Measurements from ENCODE around the gene C1orf167.

C1orf167 gene

DNA sequence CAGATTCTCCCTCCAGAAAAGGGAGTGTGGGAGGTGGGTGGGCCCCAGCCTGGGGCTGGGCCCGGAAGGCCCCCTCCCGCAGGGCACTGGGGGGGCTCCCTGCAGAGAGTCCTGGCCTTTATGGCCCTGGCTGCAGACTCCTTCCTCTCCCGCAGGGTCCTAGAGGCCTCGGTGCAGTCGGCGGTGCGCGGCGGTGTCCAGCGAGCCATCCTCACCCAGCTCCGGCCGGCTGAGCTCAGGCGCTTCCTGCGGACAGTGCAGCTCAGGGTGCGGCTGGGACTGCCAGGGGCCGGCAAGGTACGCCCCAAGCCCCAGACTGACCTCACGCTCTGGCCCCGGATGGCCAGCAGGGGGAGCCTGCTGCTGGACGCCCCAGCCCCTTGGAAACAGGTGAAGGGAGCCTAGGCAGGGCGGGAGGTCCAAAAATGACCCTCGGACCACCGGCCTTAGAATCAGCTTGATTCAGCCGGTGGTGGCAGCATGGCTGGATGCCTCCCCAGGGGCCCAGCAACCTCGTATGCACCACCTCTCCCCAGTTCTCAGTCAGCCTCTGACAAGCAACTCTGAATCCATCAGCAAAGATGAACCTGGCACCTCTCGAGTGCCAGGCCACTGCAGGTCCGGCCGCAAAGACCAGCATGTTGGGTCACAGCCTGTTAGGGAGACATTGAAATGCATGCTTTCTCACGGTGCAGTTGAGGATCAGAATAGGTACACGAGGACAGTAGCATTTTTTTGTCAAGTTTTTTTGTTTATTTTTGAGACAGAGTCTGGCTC is 23.2 kb downstream of the C1orf167 start:
- DNase-seq (ENCODE audit: low read depth in 4 of 4, low spot score in 1 of 4): no peak

DNA sequence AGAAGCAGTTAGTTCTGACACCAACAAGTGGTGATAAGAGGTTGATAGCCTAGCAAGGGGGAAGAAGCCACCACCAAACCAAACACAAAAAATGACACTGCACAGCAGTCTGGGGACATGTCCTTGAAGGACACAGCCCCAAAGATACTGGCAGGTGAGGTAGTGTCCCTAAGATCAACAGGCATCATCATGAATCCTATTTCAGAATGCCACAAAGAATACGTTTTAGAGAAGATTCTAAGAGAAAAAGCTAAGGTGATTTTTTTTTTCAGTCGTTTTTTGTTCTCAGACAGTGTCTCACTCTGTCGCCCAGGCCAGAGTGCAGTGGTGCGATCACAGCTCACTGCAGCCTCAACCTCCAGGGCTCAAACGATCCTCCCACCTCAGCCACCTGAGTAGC is 24.2 kb downstream of the C1orf167 start:
- no peak for DNase-seq (ENCODE audit: low read depth in 4 of 4, low spot score in 1 of 4)

DNA sequence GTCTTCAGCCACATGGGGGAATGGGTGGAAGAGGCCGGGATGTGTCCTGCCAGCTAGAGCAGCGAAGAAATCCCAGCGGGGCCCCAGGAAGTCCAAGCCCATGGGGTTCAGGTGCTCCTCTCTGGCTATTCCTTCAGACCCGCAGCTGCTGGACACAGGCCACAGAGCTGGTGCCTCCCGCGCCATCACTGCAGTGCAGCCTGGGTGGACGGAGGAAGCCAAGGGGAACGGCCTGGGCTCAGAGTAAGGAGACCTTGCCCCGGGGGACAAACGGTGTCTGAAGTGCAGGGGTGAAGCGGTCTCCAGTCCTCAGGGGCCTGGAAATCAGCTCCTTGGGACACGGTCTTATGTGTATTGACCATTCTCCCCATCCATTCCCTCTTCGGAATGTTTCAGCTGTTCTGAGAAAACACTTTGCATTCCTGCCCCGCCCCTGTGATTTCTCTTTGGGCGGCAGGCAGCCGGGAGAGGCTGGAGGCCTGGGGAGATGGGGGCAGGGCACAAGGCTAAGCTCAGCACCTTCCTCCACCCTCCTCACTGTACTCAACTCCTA is 25.3 kb downstream of the C1orf167 start:
- no peak for DNase-seq (ENCODE audit: low read depth in 4 of 4, low spot score in 1 of 4)

DNA sequence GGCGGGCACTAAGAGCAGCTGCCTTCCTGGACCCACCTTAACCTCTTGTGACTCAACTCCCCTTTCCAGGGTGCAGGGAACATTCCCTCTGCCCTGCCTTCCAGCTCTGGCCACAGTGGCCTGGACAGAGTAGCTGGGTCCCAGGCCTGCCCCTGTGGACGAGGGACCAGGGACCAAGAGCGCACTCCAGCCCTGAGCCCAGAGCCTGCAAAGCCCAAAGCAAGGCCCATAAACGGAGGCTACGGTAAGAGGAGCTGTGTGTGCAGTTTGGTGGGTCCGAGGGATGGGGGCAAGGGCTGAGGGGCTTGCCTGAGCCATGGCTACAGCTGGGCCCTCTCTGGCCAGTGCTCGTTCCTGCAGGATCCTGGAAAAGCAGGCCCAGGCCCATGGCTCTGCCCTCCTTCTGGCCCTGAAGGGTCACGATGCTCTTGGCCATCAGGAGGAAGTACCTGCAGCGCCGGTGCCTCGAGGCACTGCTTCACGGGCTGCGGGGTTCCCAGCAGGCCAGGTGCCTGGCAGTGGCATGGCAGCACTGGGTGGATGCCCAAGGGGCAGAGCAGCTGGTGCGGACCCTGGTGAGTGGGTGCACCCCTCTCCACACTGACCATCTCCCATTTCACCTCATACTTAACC is 25.9 kb downstream of the C1orf167 start:
- no peak for DNase-seq (ENCODE audit: low read depth in 4 of 4, low spot score in 1 of 4)

DNA sequence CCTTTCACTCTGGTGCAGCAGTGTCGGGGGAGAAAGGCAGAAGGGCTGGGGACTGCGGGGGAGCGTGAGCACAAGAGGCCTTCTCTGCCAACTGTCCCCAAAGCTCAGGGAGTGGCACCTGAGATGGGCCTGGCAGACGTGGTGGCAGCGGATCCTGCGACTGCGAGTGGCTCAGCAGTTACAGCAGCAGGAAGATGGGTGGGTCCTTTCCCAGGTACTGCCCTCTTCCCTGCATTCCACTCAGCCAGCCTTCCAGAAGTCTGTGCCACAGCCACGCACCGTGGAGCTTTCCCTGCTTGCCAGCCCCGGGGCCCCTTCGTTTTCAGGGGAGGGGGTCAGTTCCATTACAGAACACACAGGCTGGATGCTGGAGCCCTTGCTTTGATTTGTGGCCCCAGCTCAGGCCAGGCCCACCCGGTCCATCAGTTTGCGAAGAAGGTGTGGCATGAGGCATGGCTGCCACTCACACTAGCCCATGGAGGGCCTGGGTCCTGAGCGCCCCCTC is 26.6 kb downstream of the C1orf167 start:
- no peak for DNase-seq (ENCODE audit: low read depth in 4 of 4, low spot score in 1 of 4)

DNA sequence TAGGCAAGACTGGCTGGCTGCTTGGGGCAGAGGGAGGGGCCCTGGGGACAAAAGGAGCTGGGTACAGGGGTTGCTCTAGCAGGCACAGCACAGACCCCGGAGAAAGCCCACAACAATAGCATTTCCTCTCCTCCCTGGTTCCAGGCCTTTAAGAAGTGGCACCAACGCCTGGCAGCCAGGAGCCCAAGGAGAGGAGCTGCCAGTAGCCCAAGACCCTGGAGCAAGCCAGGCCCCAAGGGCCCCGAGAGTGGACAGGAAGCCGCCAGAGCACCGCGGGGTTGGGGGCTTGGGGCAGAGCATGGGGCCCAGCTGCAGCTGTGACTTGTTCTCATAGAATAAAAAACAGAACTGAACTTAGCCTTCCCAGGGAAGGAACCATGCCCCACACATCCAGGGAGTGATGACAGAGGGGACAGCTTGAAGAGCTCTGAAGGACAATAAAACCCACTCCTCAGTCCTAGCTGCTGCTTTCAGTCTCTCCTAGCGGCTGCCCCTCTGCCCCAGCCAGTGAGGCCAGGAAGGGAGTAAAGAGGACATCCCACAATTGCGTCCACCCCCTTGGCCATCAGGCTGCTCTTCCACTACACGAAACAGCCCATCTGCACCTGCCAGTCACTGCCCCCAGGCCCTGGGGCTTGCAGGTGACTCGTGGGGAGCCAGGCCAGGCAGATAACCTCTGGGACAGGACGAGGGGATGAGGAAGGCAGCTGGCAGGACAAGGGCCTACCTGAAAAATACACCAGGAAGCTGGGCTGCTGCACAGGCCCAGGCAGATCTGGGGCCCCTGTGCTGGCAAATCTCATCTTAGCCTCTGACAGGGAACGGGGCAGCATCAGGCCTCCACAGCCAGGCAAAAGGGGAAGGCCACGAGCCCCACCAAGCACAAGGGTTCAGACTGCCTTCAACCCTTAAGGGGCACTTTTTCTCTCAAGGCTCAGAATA is 27.4 kb downstream of the C1orf167 start:
- DNase-seq (ENCODE audit: low read depth in 4 of 4, low spot score in 1 of 4): no peak

DNA sequence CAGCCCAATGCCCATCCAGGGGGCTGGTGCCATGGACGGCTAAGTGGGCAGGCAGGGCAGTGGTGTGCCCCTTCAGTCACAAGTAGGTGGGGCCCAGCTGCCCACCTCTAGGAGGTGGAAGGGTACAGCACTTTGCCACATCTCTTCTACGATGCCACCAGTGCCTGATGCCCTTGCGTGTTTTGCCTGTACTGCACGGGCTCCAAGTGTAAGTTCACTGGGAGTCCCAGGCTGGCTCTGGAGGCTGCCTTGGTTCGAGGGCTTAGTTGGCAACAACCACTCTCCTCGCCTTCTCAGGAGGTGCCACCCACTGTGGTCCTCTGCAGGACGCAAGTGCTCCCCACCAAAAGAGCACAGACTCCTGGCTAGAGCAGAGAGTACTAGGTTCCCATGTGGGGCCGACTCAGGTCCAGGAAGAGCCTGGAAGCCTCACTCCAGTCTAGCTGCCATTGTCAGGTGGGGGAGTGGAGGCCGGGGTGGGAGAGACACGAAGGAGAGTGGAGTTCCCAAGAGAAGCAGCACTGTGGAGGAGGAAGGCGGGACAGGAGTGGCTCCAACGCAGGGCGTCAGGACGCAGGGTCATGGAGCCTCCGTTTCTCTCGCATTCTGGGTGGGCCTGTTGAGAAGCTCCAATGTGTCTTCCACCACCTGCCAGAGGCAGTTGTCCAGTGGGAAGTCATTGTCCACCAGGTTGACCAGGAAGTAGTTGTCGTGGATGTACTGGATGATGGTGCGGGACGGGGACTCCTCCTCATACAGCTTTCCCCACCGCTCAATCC is 28.3 kb downstream of the C1orf167 start:
- DNase-seq (ENCODE audit: low read depth in 4 of 4, low spot score in 1 of 4): no peak

DNA sequence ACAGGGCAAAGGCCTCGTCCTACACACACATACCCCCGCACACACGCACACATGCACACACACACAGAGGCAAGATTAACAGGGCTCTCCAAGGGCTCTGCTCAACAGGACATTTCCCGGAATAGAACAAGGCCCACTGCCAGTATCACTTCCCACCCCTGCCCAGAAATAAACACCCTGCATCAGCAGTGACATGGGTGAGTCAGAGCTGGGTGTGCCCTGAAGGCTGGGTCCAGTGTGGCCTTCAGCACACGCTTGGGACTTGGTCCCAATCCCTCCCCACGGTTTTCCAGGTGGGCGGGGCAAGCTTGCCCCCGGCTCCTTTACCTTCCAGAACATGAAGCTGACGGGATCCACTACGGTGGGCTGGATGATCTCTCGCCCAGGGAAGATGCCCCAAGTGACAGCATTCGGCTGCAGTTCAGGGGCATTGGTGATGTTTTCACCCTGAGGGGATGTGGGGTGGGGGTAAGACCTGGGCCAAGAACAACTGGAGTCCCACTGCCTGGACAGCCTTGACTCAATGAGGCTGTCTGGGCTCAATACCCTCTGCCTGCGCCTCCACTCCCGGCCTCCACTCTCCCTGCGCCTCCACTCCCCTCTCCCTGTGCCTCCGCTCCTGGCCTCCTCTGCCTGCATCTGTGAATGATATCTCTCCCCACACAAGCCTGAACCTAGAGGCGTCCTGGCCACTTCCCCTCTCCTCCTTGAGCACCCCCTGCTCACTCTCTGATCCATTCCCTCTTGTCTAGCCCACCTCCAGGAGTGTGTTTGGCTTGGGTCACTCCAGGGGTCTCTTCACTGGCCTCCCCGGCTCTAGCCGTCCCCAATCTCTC is 29.1 kb downstream of the C1orf167 start:
- no peak for DNase-seq (ENCODE audit: low read depth in 4 of 4, low spot score in 1 of 4)

DNA sequence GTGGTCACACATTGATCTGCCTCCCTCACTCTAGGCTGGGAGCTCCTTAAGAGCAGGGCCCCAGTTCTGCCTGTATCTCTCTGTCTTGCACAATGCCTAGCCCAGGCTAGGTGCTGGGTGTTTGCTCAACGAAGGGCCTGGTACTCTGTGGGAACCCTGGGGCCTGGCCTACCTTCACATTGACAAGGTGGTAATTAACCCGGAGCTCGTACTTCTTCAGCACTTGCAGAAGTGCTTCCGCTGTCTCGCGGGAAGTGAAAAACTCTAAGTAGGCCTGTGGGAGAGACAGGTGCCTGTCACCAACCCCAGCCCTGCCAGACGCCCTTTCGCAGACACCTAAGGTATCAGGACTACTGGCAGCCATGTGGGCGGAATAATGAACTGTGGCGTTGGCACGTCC is 30.1 kb downstream of the C1orf167 start:
- no peak for DNase-seq (ENCODE audit: low read depth in 4 of 4, low spot score in 1 of 4)

DNA sequence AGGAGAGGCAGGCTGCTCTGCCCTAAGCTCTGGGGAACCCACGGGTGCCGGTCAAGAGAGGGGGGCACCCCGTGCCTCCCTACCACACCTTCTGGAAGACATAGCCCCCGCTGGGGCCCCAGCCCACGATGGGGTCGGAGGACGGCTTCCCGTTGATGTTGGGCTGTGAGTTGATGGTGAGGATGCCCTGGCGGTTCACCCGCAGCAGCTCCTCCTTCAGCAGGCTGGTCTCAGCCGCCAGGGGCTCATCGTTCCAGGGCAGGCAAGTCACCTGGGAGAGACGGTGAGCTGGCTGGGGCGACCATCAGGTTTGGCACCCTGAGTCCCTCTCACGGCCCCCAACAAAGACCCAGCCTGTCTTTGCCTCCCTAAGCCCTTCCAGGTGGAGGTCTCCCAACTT is 31.8 kb downstream of the C1orf167 start:
- no peak for DNase-seq (ENCODE audit: low read depth in 4 of 4, low spot score in 1 of 4)

DNA sequence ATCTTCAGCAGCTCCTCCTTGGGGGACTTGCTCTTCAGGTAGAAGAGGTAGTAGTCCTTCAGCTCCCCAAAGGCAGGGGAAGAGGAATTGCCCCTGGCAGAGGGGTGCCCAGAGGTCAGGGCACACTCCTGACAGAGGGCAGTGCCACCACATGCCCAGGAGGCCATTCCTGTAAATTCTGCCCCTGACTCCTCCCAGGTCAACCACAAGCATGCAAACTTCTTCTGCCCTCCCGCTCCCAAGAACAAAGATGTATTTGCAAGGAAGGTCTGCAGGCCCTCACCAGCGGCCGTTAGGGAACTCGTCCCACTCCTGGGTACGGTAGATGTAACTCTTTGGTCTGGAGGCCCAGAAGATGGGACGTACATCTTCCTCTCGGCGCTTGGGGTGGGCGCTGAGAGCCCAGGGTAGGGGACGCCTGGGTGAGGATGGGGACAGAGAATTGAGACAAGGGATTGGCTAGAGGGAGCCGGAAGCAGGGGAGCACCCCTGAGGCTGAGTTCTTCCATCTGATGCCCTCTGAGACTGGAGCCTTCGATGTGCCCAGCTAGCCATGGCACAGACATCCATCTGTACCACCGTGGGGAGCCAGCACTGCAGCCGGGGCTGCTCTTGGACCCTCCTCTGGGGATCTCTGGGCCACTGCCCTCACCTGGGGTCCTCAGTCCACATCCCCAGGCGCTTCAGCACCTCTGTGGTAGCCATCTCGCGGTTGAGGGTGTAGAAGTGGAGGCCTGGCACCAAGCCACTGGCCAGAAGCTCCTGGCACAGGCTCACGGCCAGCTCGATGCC is 32.6 kb downstream of the C1orf167 start:
- no peak for DNase-seq (ENCODE audit: low read depth in 4 of 4, low spot score in 1 of 4)

DNA sequence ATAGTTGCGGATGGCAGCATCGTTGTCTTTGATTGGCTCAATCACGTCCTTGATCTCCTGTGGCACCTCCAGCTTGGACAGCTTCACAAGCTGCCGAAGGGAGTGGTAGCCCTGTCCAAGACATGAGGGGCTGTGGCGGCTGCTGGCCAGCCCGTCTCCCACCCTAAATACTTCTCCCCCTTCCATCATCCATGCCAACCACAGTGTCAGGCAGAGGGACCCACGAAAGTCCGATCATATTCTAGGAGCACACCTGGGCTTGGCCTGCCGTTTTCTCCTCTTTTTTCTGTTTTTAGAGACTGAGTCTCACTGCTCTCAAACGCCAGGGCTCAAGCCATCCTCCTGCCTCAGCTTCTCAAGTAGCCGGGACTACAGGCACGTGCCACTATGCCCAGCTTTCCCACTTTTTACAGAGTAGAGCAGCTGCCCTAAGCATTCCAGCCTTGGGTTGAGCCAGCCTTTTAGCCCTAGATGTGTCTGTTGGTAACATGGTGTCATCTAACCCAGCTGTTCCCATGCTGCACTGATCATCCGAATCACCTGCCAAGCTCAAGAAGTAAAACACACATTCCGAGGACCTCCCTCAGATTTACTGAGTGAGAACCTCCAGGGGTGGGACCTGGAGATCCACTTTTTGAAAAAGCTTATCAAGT is 33.4 kb downstream of the C1orf167 start:
- no peak for DNase-seq (ENCODE audit: low read depth in 4 of 4, low spot score in 1 of 4)

DNA sequence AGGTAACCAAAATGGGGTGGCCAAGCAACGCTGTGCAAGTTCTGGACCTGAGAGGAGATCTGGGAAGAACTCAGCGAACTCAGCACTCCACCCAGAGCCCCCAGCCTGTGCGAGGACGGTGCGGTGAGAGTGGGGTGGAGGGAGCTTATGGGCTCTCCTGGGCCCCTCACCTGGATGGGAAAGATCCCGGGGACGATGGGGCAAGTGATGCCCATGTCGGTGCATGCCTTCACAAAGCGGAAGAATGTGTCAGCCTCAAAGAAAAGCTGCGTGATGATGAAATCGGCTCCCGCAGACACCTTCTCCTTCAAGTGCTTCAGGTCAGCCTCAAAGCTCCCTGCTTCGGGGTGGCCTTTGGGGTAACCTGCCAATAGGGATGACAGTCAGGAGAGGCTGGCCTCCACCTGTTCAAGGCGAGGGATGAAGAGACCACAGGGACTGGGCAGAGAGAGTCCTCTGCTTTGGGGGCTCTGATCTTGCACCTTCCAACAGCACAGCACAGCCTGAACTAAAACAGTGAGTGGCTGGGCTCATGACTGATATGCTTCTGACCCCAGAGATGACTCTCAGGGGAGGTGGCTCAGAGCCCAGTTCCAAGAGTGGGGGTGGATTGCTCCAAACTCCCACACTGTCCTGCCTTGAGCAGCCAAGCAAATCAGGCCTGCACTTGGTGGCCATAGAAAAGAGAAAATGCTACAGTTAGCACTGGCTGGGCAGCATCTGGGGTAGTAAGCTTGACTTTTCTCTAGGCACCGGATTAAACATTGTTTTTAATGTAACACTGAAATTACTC is 34.2 kb downstream of the C1orf167 start:
- no peak for DNase-seq (ENCODE audit: low read depth in 4 of 4, low spot score in 1 of 4)

DNA sequence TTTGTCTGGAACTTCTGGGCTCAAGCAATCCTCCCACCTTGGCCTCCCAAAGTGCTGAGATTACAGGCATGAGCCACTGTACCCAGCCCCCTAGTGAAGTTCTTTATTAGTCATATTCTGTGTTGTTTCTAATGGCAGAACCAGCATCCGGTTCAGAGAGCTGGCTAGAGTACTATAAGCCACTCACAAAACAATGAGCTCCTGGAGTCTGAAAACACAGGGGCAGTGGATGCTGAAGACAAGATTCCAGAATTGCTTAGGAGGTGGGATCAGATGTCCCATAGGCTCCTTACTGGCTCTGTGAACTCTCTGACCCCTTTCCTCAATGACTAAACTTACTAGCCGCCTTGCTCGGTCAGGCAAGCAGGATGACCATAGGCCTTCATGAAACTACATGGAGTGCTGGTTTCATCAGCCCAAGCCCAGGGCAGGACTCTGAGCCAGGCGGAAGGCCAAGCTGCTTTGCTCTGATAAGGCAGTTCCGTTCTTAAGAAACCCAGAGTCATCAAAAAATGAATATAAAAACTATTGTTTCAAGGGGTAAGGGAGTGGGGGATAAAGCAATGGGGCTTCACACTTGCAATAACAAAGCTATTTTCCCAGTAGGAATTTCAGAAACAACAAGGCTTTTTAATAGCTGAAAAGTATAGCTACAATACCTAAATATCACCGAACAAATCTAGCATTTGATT is 35.7 kb downstream of the C1orf167 start:
- DNase-seq (ENCODE audit: low read depth in 4 of 4, low spot score in 1 of 4): no peak

DNA sequence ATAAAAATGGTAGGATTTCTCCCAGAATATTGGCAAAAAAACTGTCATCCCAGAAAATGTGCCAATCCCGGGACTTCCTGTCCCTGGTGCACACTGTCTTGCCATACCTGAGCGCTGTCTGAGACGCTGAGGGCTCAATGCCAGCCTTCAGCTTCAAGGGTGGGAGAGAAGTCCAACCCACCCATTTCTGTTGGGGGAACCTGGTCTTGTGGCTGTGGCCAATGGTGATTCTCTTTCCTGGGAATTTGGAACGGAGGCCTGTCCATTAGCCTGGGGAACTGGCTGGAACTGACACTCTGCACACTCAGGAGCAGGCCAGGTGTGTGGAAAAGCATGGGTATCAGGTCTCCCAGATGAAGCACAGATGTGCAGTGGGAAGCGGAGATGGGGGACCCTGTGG is 37.1 kb downstream of the C1orf167 start:
- no peak for DNase-seq (ENCODE audit: low read depth in 4 of 4, low spot score in 1 of 4)

DNA sequence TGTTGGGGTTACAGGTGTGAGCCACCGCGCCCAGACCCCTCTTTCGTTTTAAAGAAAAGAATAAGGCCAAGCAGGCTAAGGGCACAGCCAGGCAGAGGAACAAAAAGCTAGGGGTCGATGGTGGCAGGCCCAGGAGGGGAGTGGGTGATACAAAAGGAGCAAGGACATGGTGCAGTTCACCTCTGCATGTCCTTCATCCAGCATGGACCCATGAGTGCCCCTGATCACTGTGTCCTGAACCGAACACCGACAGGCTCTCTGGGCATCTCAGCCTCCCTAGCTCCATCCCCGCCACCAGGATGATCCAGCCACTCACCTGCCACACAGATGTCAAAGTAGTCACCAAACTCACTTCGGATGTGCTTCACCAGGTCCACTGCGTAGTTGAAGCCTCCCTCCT is 37.9 kb downstream of the C1orf167 start:
- no peak for DNase-seq (ENCODE audit: low read depth in 4 of 4, low spot score in 1 of 4)

DNA sequence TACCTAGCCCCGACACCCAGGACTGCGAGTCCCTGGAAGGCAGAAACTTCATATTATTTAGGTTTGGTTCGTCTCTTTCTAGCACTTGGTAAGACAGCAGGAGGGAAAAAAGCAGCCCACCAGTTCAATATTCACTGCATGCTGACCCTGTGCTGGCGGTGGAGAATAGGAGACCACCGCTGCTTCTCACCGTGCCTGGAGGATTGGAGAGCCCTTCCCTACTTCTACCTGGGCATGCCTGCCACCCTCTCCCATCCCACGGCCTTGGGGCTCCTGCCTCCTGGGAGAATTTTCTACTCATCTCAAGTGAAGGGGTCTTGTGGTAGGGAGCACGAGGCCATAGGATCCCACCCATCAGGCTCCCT is 38.4 kb downstream of the C1orf167 start:
- DNase-seq (ENCODE audit: low read depth in 4 of 4, low spot score in 1 of 4): no peak
